Pancreas (tissue), 10 donors: ENCODE results near the gene PGGT1B. TPM values are rescaled to one million over a fixed set of nuclear protein-coding genes. Genes with fewer than 3 reads are reported as not detected.

Experiments
- ATAC-seq, 4 donors: fragments of 200-7000 bp; cut with Tn5 transposase; one replicate each; pipeline versions ENCODE4 v1.8.0 to v1.9.1; 2020; ENCODE audit warnings: mild to moderate bottlenecking in 4 of 4, moderate library complexity in 4 of 4
- DNase-seq, 6 donors: peaks; one replicate each; pipeline ENCODE4 v3.0.0-alpha.2; 2020
- FAIRE-seq: peaks from 2 replicates; lab custom pipeline; 2012; peaks lifted over from hg19 to GRCh38; lab: Jason Lieb, UNC
- H3K27ac ChIP-seq, 4 donors: fragments of 200-600 bp; sonication (generic); 1 replicate in 3 of 4; 2 replicates in 1 of 4; pipeline versions ENCODE4 v1.5.0 to v1.8.0; 2020
- H3K27me3 ChIP-seq, 4 donors: fragments of 200-600 bp; one replicate each; pipeline ENCODE4 v1.8.0; 2021
- H3K36me3 ChIP-seq, 3 donors: fragments of 200-600 bp; sonication (generic) in 1 of 3; one replicate each; pipeline versions ENCODE4 v1.5.0 to v1.8.0; 2020 to 2021
- H3K4me1 ChIP-seq, 3 donors: fragments of 200-600 bp; one replicate each; pipeline ENCODE4 v1.8.0; 2021
- H3K4me3 ChIP-seq, 4 donors: fragments of 200-600 bp; sonication (generic) in 2 of 4; one replicate each; pipeline versions ENCODE4 v1.5.0 to v1.8.0; 2020 to 2021
- H3K9me3 ChIP-seq, 4 donors: fragments of 200-600 bp; one replicate each; pipeline ENCODE4 v1.8.0; 2021
- WGBS, 2 donors: extraction: QIAGEN DNeasy Blood & Tissue Kit; methylation state at CpG; one replicate each; pipeline ENCODE4 v1.1.7; 2013; 5-methylcytosine and 5-hydroxymethylcytosine counted together
- intact Hi-C, 3 donors: fragments of 100-400 bp; cut with DNase I; formaldehyde crosslinking; loops; one replicate each; pipeline versions ENCODE4 v1.11.1 to v1.14.2; 2022
- polyA plus RNA-seq, 2 donors: library from polyadenylated mRNA; stranded (reverse); fragments of 200-250 nt; gene quantifications; one replicate each; pipeline ENCODE4 v1.2.3, GENCODE V29; 2013
- total RNA-seq, 6 donors: library from RNA; stranded (reverse); fragmentation: NEBNext Ultra II Directional in 4 of 6; extraction: Animal tissue kit (Norgen Biotek cat#: 25700) in 4 of 6; gene quantifications; one replicate each; pipeline versions ENCODE4 v1.2.1 to v1.2.4, GENCODE V29; 2021 to 2023
- TF ChIP-seq, protein P1 (sequence below), 4 donors: fragments of 200-600 bp; sonication (generic) in 3 of 4; IDR thresholded peaks; one replicate each; pipeline versions ENCODE4 v1.5.0 to v1.8.0; 2021; ENCODE audit warnings: antibody characterized with exemption in 4 of 4
- donor health status: healthy with polysubstance abuse.
- donor health status: DM: no; HTN: no; CAD: no; lungs with moderate emphysema.
- donor health status: DM: no; HTN: no; CAD: no.
- donor health status: control.
- donor health status: control.
- donor health status: Bipolar disorder and iron deficiency.
- donor health status: DM: yes; HTN: yes; CAD: no.
- donor health status: DM: no; HTN: no; CAD: no.
- donor health status: DM: no; HTN: no; CAD: no.
- donor health status: DM: yes; HTN: yes; CAD: no.

PGGT1B gene
- total and polyA plus RNA-seq, 8 donors: 1.7 to 24.5 (median 17.7) TPM

DNA sequence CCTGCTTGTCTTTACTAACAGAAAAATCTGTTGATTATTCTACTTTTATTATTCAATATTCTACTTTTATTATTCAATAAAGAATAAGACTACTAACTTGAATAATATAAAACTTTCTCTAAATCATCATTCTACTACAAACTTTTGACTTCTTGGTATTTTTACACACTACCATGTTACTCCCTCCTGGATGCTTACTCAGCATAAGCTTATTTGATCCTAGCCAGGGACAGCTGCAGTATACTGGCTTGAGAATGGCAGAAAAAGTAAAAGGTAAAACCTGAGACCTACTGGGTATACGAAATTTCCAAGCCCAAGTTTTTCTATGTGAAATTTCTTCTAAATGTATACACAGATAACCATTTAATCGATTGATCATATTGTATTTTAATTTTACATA, 26.1 kb downstream of the PGGT1B start:
- Histone ChIP-seq H3K4me3 (no peak overlapping the region), H3K4me1 (peaks cover under 1 to 14% (median 3%) of the 10 kb centered on the region in 3 donors), H3K36me3 (peaks cover 0 to 4% (median 0%) of the 10 kb centered on the region in 3 donors), H3K27ac (no peak overlapping the region), H3K9me3 (no peaks in the 10 kb centered on the region), H3K27me3 (no peaks in the 10 kb centered on the region)
- 57 to 60% methylated on average over 2 of the region's 2 CpGs for WGBS, 2 donors
- peak in 1 of 4 donors; percentile 41 for ATAC-seq
- FAIRE-seq: no peak
- intact Hi-C loops: no loop called here
- TF ChIP-seq, protein P1, sequence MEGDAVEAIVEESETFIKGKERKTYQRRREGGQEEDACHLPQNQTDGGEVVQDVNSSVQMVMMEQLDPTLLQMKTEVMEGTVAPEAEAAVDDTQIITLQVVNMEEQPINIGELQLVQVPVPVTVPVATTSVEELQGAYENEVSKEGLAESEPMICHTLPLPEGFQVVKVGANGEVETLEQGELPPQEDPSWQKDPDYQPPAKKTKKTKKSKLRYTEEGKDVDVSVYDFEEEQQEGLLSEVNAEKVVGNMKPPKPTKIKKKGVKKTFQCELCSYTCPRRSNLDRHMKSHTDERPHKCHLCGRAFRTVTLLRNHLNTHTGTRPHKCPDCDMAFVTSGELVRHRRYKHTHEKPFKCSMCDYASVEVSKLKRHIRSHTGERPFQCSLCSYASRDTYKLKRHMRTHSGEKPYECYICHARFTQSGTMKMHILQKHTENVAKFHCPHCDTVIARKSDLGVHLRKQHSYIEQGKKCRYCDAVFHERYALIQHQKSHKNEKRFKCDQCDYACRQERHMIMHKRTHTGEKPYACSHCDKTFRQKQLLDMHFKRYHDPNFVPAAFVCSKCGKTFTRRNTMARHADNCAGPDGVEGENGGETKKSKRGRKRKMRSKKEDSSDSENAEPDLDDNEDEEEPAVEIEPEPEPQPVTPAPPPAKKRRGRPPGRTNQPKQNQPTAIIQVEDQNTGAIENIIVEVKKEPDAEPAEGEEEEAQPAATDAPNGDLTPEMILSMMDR (IDR thresholded peaks at IDR 0.05): no peak
- DNase-seq: no peak

GRCh38 chr5:115231598-115231997, 31.1 kb downstream of the PGGT1B start:
- H3K4me3 ChIP-seq: no peak overlapping the region
- no peaks in the 10 kb centered on the region for H3K9me3 ChIP-seq
- intact Hi-C loops: no loop called here
- H3K27ac ChIP-seq: no peak overlapping the region
- DNase-seq: no peak
- peaks cover 0 to 13% (median 2%) of the 10 kb centered on the region in 3 donors for H3K36me3 ChIP-seq
- no peaks in the 10 kb centered on the region for H3K27me3 ChIP-seq
- TF ChIP-seq, protein P1 (IDR thresholded peaks at IDR 0.05): no peak
- FAIRE-seq: no peak
- ATAC-seq: no peak
- 89 to 90% methylated on average over 4 of the region's 4 CpGs for WGBS, 2 donors
- H3K4me1 ChIP-seq: no peaks in the 10 kb centered on the region

DNA sequence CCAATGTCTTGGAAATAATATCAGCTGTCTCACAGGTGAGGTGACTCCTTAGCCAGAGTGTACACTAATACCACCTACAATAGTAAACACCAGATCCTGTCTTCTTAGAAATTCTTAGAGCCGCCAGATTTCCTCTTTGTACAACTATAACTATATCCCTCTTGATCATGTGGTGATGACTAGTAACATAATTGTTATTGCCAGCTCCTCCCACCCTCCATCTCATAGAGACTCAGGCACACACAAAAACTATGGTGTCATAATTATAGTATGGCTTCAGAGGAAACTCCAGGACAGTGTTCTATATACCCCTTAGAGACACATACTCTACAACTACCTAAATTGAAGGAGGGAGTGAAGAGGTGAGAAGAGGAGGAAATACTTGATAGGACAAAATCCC, 33.1 kb downstream of the PGGT1B start:
- intact Hi-C loops: no loop called here
- Histone ChIP-seq H3K4me3 (no peak overlapping the region), H3K4me1 (no peaks in the 10 kb centered on the region), H3K36me3 (peaks cover 0 to 13% (median 2%) of the 10 kb centered on the region in 3 donors), H3K9me3 (no peaks in the 10 kb centered on the region), H3K27me3 (no peaks in the 10 kb centered on the region), H3K27ac (no peak overlapping the region)
- DNase-seq (no peak), FAIRE-seq (no peak), ATAC-seq (no peak)
- TF ChIP-seq, protein P1 (IDR thresholded peaks at IDR 0.05): no peak
- WGBS, 2 donors: 93 to 100% methylated on average over 1 of the region's 1 CpG

DNA sequence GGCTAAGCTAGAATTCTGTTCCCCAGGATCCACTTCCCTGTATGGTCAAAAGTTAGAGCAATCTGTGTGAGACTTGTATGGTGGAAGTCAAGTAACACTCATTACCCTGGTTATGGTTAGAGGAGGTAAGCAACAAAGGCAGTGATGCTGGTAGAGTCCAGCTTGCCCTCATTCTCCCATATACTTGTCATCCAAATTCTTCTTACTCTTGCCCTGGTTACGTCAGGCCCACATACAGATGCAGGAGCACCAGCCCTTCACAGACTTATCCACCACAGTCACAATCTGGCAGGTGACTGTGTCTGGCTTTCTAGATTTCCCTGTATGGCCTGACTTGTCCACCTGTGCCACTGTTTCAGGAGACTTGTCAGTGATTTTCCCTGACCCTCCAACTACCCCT, 35.4 kb downstream of the PGGT1B start:
- no peak for FAIRE-seq
- WGBS, 2 donors: 96 to 98% methylated on average over 1 of the region's 1 CpG
- Histone ChIP-seq H3K27me3 (no peaks in the 10 kb centered on the region), H3K27ac (no peak overlapping the region), H3K4me3 (no peak overlapping the region), H3K36me3 (peaks cover 0 to 13% (median 2%) of the 10 kb centered on the region in 3 donors), H3K4me1 (no peaks in the 10 kb centered on the region), H3K9me3 (no peaks in the 10 kb centered on the region)
- ATAC-seq: no peak
- TF ChIP-seq, protein P1 (IDR thresholded peaks at IDR 0.05): no peak
- no peak for DNase-seq
- intact Hi-C loops: no loop called here

- H3K4me1 ChIP-seq: peaks cover 0 to 3% (median 0%) of the 10 kb centered on the region in 3 donors
- no peak overlapping the region for H3K27ac ChIP-seq
- WGBS, 2 donors: 22 to 41% methylated on average over 1 of the region's 1 CpG
- no peak overlapping the region for H3K4me3 ChIP-seq
- peaks cover 0 to 6% (median 0%) of the 10 kb centered on the region in 3 donors for H3K36me3 ChIP-seq
- TF ChIP-seq, protein P1 (IDR thresholded peaks at IDR 0.05): no peak
- H3K9me3 ChIP-seq: no peaks in the 10 kb centered on the region
- no peak for ATAC-seq
- no peak for DNase-seq
- intact Hi-C loops: no loop called here
- no peak for FAIRE-seq
- no peaks in the 10 kb centered on the region for H3K27me3 ChIP-seq
These were observed 48.1 kb downstream of the PGGT1B start for GRCh38 chr5:115214541-115214940.
